Mucosa of stomach (tissue), 1 donor: ENCODE results near the gene MATN3.

ENCODE experiments used
- H3K27me3 ChIP-seq: one replicate; pipeline ENCODE4 v1.7.0; 2013; ENCODE audit warnings: mild to moderate bottlenecking, low read length; ENCODE audit not compliant: control insufficient read depth, insufficient read depth
- H3K36me3 ChIP-seq: one replicate; pipeline ENCODE4 v1.7.0; 2013; ENCODE audit warnings: low read length; ENCODE audit not compliant: control insufficient read depth, insufficient read depth
- H3K4me1 ChIP-seq: one replicate; pipeline ENCODE4 v1.7.0; 2013; ENCODE audit warnings: mild to moderate bottlenecking, low read length; ENCODE audit not compliant: control insufficient read depth, insufficient read depth
- H3K4me3 ChIP-seq: one replicate; pipeline ENCODE4 v1.7.0; 2013; ENCODE audit warnings: low read length
- H3K9ac ChIP-seq: one replicate; pipeline ENCODE4 v1.7.0; 2013; ENCODE audit warnings: mild to moderate bottlenecking, low read length, moderate library complexity
- H3K9me3 ChIP-seq: one replicate; pipeline ENCODE4 v1.7.0; 2013; ENCODE audit warnings: mild to moderate bottlenecking, low read length, moderate library complexity; ENCODE audit not compliant: control insufficient read depth
- donor health status: Pancreatic carcinoma.

The MATN3 gene, protein sequence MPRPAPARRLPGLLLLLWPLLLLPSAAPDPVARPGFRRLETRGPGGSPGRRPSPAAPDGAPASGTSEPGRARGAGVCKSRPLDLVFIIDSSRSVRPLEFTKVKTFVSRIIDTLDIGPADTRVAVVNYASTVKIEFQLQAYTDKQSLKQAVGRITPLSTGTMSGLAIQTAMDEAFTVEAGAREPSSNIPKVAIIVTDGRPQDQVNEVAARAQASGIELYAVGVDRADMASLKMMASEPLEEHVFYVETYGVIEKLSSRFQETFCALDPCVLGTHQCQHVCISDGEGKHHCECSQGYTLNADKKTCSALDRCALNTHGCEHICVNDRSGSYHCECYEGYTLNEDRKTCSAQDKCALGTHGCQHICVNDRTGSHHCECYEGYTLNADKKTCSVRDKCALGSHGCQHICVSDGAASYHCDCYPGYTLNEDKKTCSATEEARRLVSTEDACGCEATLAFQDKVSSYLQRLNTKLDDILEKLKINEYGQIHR

DNA sequence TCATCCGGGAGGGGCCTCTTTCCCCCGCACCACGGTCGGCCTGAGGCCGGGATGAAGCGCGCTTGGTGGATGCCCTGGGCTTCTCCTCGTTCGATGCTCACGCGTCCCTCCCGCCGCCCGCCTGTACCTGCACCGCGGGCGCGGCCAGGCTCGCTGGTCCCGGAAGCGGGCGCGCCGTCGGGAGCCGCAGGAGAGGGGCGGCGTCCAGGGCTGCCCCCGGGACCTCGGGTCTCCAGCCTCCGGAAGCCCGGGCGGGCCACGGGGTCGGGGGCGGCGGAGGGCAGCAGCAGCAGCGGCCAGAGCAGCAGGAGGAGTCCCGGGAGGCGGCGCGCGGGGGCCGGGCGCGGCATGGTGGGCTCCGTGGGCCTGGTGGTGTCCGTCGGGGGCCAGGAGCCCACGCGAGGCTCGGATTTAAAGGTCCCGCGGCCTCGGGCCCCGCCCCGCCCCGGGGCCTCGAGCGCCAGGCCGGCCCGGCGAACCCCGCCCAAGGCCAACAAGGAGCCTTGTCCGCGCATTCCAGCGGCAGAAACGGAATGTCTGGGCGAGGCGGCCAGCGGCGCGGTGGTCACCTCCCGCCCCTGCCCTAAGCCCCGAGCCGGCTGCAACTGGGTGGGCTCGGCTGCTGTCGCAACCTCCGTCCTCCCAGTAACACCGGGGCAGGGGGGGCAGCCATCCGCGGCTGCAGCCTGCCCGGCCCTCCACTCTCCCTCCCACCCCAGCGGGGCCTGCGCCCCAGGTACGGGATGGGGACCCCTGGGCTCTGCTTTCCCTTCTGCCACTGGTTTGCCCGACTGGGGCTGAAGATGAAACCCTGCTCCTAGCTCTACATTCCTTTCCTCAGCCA, at the start of gene MATN3:
MATN3 (minus strand) TSS at position 387 of the 844 bp plus-strand sequence; CDS start at position 350, 37 bp downstream.
- Histone ChIP-seq H3K36me3 (no peaks in the 10 kb centered on the region), H3K4me1 (peaks cover 13% of the 10 kb centered on the region), H3K9me3 (no peaks in the 10 kb centered on the region), H3K9ac (peak within 1 kb of the TSS; percentile 35), H3K27me3 (peaks cover 17% of the 10 kb centered on the region), H3K4me3 (no peak within 1 kb of the TSS)

DNA sequence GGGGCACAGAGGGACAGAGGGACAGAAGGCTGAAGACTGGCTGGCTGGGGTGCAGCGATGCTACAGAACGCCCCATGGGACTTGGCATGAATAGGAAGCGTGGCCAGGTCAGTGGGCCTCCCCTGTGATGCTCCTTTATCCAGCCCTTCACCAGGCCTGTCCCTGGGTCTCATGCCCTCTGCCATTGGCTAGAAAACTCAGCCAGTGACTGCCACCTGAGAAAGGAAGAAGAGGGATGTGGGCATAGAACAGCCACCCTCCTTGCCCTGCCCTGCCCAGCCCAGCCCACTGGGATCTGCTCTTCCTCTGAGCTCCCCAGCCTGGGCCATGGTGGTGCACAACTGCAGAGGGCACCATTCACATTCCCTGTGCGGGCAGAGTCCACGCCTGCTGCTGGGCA, 49.5 kb upstream of the MATN3 start:
- Histone ChIP-seq H3K4me3 (no peak overlapping the region), H3K36me3 (no peaks in the 10 kb centered on the region), H3K9me3 (no peaks in the 10 kb centered on the region), H3K4me1 (peaks cover 10% of the 10 kb centered on the region), H3K9ac (no peak overlapping the region), H3K27me3 (no peaks in the 10 kb centered on the region)

DNA sequence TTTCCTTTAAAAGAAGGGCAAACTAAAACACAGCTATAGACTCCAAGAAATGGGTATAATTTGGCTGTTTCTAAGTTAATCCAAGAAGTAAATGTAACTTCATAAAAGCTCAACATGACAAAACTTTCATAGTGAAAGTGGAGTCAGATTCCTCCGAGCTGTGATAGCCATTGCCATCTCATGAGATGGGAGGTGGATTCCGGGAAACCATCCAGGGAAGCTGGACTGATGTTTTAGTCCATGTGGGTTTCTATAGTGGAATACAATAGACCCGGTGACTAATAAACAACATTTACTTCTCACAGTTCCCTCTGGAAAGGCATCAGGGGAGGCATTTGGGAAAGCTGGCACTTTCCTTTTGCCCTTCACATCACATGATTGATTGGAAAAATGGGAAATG, 49.0 kb upstream of the MATN3 start:
- Histone ChIP-seq H3K36me3 (no peaks in the 10 kb centered on the region), H3K27me3 (no peaks in the 10 kb centered on the region), H3K9ac (no peak overlapping the region), H3K9me3 (no peaks in the 10 kb centered on the region), H3K4me1 (peaks cover 8% of the 10 kb centered on the region), H3K4me3 (no peak overlapping the region)

DNA sequence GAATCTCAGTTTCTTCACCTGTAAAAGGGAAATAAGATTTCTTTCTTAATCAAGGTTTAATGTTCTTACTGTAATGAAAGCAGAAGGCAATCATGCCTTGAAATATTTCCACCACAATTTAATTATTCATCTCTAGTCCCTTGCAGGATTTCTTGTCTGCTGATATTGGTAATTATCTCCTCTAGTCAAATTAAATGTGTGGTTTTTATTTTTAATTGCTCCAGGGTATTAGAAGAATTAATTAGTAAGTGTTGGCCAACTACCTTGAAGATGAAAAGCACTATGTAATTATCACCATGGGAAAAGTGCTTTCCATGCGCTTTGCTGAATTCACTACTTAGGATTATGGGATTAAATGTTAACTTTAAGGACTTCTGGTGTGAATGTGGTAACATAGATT, 47.6 kb upstream of the MATN3 start:
- Histone ChIP-seq H3K4me3 (no peak overlapping the region), H3K36me3 (no peaks in the 10 kb centered on the region), H3K9ac (no peak overlapping the region), H3K4me1 (no peaks in the 10 kb centered on the region), H3K9me3 (no peaks in the 10 kb centered on the region), H3K27me3 (no peaks in the 10 kb centered on the region)

DNA sequence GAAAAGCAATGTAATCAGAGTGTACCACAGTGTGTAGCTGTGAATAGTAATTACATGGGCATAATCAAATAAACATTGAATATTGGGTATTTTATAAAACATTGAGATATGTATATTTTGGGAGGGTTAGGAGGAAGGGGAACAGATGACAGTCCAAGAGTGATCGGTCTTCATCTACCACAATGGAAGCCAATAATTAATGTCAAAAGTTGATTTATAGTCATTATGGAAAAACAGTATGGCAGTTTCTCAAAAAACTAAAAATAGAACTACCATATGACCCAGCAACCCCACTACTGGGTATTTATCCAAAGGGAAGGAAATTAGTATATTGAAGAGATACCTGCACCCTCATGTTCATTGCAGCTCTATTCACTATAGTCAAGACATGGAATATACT, 44.8 kb upstream of the MATN3 start:
- Histone ChIP-seq H3K9me3 (no peaks in the 10 kb centered on the region), H3K36me3 (no peaks in the 10 kb centered on the region), H3K4me3 (no peak overlapping the region), H3K4me1 (no peaks in the 10 kb centered on the region), H3K27me3 (no peaks in the 10 kb centered on the region), H3K9ac (no peak overlapping the region)

DNA sequence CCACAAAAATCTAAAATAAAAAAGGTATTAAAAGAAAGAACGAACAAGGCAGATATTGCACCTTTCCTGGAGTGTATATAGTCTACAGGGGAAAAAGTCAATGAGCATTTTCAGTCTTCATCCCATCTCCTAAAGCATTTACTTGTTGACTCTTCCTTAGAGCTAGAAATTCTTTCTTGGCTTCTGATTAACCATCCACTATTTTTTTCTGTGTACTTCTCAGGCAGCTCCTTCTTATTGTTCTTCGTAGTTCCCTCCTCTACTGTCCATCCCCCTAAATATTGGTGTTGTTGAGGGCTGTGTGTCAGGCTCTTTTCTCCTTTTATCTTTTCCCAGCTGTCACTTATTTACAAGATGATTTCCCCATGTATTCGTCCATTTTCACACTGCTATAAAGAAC, 42.5 kb upstream of the MATN3 start:
- H3K4me1 ChIP-seq = no peaks in the 10 kb centered on the region
- H3K36me3 ChIP-seq = no peaks in the 10 kb centered on the region
- H3K9ac ChIP-seq = no peak overlapping the region
- H3K27me3 ChIP-seq = no peaks in the 10 kb centered on the region
- no peaks in the 10 kb centered on the region for H3K9me3 ChIP-seq
- no peak overlapping the region for H3K4me3 ChIP-seq

DNA sequence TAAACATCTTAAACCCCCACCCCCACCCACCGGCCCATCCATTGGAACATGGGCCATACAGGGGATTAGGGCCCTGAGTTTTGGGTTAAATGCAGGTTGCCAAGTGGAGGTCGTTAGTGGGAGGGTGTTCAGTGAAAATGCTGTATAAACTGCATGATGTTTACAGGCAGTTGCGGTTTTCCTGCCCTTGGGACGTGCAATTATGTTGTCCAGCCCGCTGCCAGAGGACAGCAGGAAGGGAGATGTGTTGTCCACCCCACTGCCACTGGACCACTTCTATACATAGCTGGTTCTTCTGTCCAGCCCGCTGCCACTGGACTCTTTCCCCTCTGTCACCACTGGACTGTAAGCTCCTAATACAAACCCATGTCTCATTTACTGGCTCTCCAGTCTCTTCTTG, 41.7 kb upstream of the MATN3 start:
- no peaks in the 10 kb centered on the region for H3K27me3 ChIP-seq
- H3K9me3 ChIP-seq = no peaks in the 10 kb centered on the region
- H3K9ac ChIP-seq = no peak overlapping the region
- no peaks in the 10 kb centered on the region for H3K36me3 ChIP-seq
- no peak overlapping the region for H3K4me3 ChIP-seq
- H3K4me1 ChIP-seq = no peaks in the 10 kb centered on the region

DNA sequence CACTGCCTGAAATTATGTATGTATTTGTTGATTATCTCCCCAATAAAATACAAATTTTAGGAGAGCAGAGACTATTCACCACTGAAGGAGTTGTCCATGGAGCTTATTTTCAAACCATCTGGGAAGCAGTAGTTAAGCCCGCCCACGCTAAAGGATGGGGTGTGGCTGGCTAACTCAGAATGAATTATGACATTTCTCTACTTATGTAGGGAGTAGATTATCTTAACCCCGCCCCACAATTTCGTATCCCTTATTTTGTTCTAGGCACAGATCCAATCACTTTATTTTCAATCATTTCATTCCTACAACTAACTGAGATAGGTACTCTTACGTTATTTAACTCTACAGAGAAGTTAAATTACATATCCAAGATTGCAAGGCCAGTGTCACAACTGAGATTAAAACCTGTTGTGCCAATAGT, 40.4 kb upstream of the MATN3 start:
- Histone ChIP-seq H3K27me3 (no peaks in the 10 kb centered on the region), H3K4me1 (peaks cover 6% of the 10 kb centered on the region), H3K9ac (peak overlapping the region; percentile 77), H3K4me3 (peak overlapping the region; percentile 70), H3K36me3 (no peaks in the 10 kb centered on the region), H3K9me3 (no peaks in the 10 kb centered on the region)

DNA sequence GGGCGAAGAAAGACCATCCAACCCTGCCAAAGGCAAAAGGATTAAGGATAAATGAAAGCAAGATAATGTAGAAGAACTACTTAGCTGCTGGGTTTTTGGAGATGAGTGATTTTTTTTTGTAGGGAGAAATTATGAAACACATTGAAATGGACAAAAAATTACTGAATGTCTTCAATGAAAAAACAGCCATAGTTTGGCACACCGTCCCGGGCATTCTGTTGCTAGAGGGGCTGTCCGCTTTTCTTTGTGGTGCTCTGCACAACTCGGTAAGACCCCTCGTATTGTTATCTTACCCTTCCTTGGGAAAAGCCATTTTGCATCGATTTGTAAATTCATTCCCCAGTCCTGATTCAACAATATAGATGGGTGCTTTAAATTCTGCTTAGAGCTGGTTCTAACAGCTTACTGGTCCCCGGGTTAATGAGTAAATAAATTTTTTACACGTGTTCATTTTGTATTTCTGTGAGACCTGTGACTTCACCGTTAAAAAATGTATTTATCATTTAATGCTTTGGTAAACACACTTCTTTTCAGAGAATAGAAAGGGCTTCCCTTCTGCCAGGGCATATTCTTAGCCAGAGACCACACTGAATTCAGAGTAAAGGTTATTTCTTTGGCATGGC, 39.9 kb upstream of the MATN3 start:
- H3K4me1 ChIP-seq = peaks cover 6% of the 10 kb centered on the region
- H3K4me3 ChIP-seq = peak overlapping the region; percentile 70
- no peaks in the 10 kb centered on the region for H3K9me3 ChIP-seq
- peak overlapping the region; percentile 77 for H3K9ac ChIP-seq
- no peaks in the 10 kb centered on the region for H3K36me3 ChIP-seq
- no peaks in the 10 kb centered on the region for H3K27me3 ChIP-seq

DNA sequence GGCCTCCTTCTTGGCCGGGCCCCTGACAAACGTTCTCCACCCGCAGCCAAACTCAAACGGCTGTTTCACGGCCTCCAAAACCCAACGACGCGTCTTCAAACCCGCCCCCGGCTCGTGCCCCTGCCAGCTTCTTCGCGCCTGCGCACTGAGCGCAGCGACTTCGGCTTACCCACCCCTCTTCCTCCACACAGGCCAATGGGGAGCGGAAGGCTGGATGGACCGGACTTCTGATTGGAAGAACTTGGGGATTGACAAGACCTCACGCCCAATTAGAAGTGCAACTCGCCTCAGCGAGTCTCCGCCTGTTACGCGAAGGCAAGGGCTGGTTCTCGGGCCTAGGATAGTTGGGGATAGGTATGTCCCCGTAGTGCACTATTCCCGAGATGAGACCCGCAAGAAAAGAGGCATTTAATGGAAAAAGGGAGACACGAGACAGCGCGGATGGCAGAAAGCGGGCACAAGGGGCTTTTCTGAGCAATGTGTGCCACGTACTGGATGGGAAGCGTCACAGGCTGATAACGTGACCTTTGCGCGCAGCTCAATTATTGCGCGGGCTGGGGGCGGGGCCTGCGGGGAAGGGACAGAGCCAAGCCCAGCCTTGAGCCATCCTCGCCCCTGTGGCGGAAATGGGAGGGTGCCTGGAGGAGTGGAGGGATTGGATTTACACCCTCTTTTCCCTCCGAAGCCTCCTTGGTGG, 39.2 kb upstream of the MATN3 start, which contains the start of gene LAPTM4A:
LAPTM4A (minus strand) TSS at position 97 of the 697 bp plus-strand sequence. CDS start 108 bp downstream, outside the sequence.
- Histone ChIP-seq H3K9me3 (no peaks in the 10 kb centered on the region), H3K9ac (peak within 1 kb of the TSS; percentile 77), H3K4me1 (peaks cover 6% of the 10 kb centered on the region), H3K4me3 (peak within 1 kb of the TSS; percentile 70), H3K36me3 (no peaks in the 10 kb centered on the region), H3K27me3 (no peaks in the 10 kb centered on the region)

DNA sequence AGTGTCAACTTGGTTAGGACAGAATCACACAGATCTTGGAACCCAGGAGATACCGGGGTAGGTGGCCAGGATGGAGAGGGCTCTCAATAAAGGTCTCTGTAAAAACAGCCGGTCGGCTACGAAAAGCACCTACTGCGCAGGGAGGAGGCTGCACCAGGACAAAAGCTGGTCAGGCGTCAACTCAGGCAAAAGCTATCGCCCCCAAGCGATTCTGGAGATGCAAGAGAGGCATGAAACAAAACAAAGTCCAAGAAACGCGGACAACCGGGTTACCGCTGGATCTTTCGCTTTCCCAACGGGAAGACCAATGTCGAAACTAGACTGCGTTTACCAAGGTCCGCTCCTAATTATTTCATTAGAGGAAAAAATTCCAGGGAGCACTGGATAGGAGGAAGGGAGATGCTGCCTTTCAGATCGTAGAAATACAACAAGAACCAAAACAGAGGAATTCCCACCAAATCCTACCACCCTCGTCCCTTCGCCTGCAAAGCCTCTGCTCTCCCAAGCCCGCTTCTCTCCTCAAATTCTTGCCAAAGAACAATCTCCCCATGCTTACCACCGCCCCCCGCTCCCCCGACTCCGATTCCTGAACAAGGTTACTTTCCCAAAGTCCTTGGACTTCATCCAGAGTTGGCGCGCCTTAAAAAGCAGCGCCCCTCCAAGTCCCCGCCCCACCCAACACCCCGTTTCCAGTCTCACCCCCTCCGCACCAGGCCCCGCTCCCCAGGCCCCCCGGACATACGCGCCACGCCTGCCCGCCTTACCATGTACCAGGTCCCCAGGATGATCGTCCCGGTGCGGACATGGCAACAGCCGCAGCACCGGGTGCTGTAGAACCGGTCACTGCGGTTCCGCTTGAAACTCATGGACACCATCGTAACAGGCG, 38.4 kb upstream of the MATN3 start:
- H3K4me3 ChIP-seq = peak overlapping the region; percentile 70
- no peaks in the 10 kb centered on the region for H3K27me3 ChIP-seq
- H3K4me1 ChIP-seq = peaks cover 6% of the 10 kb centered on the region
- H3K9ac ChIP-seq = peak overlapping the region; percentile 77
- H3K36me3 ChIP-seq = no peaks in the 10 kb centered on the region
- no peaks in the 10 kb centered on the region for H3K9me3 ChIP-seq
